HG03108 (cell line): Measurements from ENCODE around the gene KEAP1.
"Not testable (repeated sequence)": the region's sequence is repeated elsewhere in the genome, so short reads cannot be mapped to it uniquely, and the experiment has no call there.

ENCODE experiments used
- ATAC-seq: cut with Tn5 transposase; IDR thresholded peaks from one replicate; pipeline ENCODE4 v1.9.1; 2021; ENCODE audit warnings: moderate library complexity; ENCODE audit not compliant: unreplicated experiment

KEAP1 gene

DNA sequence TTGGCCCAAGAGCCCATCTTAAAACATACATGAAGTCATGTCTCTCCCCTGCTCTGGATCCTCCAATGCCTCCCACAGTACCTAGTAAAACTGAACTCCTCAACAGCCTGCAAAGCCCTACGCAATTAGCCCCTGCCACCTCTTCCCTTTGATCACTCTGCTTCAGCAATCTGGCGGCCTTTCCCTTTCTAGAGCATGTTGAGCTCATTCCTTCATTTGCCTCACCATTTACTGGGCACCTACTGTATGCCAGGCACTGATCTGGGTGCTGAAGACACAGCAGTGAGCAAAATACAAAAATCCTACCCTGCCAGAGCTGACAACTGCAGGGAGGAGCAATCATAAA lies 2.9 kb downstream of the KEAP1 start:
- no peak for ATAC-seq

GRCh38 chr19:10499550-10500246 lies 3.5 kb downstream of the KEAP1 start:
- ATAC-seq: no peak

DNA sequence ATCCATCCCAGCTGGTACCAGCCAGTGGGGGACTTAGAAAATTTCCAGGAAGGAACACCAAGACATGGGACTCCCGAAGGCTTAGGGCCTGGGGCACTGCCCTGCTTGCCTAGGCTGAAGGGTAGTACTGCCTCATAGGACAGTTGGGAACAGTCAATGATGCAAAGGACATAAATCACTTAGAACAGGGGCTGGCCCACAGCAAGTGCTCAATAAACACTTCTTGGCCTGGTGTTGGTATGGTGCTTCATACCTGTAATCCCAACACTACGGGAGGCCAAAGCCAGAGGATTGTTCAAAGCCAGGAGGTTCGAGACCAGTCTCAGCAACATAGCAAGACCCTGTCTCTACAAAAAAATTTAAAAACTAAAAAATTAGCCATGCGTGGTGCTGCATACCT lies 5.8 kb downstream of the KEAP1 start:
- ATAC-seq: no peak

DNA sequence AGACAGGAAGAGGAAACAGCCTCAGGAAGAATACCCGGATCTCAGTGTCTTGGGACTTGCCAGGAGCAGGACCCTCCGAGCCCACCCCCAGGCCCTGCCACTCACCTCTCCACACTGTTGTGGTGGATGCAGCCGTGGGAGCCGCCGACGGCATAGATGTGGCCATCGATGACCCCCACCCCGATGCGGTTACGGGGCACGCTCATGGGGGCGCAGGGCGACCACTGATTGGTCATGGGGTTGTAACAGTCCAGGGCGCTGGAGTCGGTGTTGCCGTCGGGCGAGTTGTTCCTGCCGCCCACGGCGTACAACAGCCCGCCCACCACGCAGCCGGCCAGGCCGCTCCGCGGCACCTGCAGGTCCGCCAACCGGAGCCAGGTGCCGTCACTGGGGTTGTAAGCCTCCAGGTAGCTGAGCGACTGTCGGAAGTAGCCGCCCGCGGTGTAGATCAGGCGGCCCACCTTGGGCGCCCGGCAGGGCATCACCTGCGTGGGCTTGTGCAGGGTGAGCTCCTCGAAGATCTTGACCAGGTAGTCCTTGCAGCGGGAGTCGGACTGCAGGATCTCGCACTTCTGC lies 11.6 kb downstream of the KEAP1 start:
- no peak for ATAC-seq

GRCh38 chr19:10486551-10486950 lies 16.6 kb downstream of the KEAP1 start:
- no peak for ATAC-seq

- ATAC-seq: no peak
Observed at GRCh38 chr19:10478903-10479384, 24.2 kb downstream of the KEAP1 start.

DNA sequence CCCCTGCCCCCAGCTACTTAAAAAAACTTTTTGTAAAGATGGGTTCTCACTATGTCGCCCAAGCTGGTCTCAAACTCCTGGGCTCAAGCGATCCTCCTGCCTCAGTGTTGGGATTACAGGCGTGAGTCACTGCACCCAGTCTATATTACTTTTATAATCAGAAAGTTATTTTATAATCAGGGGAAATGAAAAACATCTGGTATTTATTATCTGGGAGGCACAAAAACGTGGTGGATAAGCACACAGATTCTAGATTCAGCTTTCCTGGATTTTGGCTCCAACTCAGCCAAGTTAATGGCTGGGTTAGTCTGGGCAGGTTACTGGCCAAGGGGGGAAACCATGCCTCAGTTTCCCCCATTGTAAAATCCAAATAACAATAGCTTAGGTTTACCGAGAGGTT lies 24.7 kb downstream of the KEAP1 start:
- ATAC-seq: no peak

- ATAC-seq: no peak
Observed at GRCh38 chr19:10474962-10475451, 28.1 kb downstream of the KEAP1 start.

DNA sequence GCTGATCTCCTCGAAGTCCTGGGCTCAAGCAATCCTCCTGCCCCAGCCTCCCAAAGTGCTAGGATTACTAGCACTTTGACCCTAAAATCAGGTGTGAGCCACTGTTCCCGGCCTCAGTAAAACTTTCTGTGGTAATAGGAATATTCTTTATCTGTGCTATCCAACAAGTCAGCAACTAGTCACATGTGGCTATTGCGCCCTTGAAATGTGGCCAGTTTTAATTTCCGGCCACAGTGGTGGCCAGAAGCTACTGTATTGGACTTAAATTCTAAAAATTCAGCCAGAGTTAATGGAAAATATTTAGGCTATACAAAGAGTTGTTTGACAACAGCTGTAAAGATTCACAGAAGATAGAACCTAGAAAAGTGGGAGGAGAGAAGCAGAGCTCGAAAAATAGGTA lies 30.0 kb downstream of the KEAP1 start:
- ATAC-seq: no peak

- ATAC-seq: no peak
Observed at GRCh38 chr19:10471909-10472308, 31.2 kb downstream of the KEAP1 start.

GRCh38 chr19:10468133-10468532 lies 35.0 kb downstream of the KEAP1 start:
- no peak for ATAC-seq

- no peak for ATAC-seq
Observed at GRCh38 chr19:10467104-10467706, 36.0 kb downstream of the KEAP1 start.

DNA sequence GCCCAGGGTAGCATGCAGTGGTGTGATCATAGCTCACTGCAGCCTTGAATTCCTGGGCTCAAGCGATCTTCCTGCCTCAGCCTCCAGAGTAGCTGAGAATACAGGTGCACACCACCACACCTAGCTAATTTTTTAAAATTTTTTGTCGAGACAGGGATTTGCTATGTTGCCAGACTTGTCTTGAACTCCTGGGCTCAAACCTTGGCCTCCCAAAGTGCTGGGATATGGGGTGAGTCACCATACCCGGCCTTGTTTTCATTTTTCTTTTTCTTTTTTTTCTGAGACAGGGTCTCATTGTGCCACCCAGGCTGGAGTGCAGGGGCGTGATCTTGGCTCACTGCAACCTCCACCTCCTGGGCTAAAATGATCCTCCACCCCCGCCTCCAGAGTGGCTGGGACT lies 38.7 kb downstream of the KEAP1 start:
- ATAC-seq: no peak

GRCh38 chr19:10462557-10462956 lies 40.6 kb downstream of the KEAP1 start:
- ATAC-seq: no peak

- ATAC-seq: not testable (repeated sequence)
Observed at GRCh38 chr19:10462042-10462441, 41.1 kb downstream of the KEAP1 start.

DNA sequence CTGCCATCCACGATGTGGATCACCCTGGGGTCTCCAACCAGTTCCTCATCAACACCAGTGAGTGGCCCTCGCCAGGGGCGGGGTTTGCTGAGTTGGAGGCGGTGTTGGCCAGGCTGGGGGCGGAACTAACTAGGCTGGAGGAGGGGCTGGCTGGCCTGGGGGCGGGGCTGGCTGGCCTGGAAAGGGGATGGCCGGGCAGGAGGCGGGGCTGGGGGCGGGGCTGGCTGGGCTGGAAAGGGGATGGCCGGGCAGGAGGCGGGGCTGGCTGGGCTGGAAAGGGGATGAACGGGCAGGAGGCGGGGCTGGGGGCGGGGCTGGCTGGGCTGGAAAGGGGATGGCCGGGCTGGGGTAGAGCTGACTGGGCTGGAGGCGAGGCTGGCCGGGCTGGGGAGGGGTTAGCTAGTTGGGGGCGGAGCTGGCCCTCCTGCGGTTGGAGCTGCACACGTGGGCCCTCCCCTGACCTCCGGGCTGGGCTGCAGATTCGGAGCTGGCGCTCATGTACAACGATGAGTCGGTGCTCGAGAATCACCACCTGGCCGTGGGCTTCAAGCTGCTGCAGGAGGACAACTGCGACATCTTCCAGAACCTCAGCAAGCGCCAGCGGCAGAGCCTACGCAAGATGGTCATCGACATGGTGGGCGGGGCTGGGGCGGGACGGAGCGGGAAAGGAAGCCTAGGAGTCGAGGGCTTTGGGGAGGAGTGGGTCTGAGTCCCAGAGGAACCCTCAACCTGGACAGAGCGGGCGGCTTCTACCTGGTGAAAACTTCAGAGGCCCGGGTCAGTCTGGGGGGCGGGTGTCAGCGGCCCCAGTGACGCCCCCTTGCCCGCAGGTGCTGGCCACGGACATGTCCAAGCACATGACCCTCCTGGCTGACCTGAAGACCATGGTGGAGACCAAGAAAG lies 41.9 kb downstream of the KEAP1 start:
- ATAC-seq: peak; percentile 75

DNA sequence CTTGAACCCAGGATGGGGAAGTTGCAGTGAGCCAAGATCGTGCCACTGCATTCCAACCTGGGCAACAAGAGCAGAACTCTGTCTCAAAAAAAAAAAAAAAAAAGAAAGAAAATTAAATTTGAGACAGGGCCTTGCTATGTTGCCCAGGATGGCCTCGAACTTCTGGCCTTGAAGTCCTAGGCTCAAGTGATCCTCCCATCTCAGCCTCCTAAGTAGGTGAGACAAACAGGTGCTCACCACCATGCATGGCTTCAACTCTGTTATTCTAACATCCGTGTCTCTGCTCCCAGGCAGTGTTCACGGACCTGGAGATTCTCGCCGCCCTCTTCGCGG lies 42.5 kb downstream of the KEAP1 start:
- ATAC-seq: no peak

- not testable (repeated sequence) for ATAC-seq
Observed at GRCh38 chr19:10458733-10459132, 44.4 kb downstream of the KEAP1 start.

DNA sequence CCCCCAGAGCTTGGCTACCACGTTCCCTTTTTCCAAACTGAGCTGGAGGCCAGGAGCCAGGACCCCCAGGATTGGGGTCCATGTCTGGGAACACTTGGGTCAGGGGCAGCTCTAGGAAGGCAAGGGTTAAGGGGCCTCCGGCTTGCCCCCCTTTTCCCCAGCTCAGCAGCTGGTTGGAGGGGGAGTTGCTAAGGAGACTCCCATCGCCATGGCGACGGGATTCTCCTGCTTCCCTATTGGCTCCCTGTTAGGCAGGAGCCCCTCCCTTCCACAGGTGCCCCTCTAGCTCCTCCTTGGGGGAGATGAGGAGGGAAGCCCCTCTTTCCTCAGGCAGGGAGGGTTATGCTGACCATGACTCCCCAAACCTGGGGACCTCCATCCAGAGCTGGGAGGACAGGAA lies 48.9 kb downstream of the KEAP1 start:
- ATAC-seq: no peak

DNA sequence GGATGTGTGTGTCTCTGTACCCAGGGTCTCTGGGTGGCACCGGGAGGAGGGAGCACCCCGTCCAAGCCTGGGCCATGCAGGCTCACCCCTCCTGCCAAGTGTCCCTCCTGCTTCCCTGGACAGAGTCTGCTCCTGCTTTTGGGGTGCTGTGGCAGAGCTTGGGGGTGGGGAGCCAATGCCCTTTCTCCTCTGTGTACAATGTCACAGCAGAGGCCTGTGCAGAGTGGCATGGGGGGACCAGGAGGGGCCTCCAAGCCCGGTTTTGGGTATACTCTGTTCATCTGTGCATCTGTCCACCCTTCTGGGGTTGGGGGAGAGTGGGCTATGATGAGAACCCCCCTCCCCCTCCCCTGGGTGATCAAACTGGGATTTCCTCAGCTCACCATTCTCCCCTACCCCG lies 49.3 kb downstream of the KEAP1 start:
- ATAC-seq: no peak
